HG02884 (cell line): ENCODE data around the gene MTNR1B.

Experiments
- ATAC-seq: cut with Tn5 transposase; IDR thresholded peaks from one replicate; pipeline ENCODE4 v1.9.1; 2021; ENCODE audit warnings: mild to moderate bottlenecking, moderate library complexity; ENCODE audit not compliant: unreplicated experiment

MTNR1B gene

DNA sequence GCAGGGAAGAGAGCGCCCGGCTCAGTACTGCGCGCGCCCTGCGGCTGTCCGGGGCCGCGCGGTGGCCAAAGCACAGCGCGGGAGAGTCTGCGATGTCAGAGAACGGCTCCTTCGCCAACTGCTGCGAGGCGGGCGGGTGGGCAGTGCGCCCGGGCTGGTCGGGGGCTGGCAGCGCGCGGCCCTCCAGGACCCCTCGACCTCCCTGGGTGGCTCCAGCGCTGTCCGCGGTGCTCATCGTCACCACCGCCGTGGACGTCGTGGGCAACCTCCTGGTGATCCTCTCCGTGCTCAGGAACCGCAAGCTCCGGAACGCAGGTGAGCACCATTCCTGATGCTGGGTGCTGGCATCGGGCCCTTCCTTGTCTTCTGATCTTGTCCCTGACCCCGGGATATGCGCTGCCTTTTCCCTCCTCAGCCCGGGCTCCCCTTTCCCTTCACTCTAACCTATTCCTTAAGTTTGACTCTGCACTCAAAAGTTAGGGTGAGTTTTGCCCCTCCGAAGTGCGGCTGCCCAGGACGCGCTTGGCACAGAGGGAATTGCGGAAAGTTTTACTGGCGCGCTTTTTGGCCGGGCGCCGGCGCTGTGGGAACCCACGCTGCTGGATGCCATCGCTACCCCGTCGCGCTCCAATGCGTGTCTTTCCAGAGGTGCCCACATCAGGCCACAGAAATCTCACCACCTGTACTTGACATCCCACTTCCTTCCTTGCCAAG is at the start of gene MTNR1B:
Gene MTNR1B (plus strand): TSS at position 18 of the 714 bp plus-strand sequence. CDS start 75 bp downstream, at position 93.
- ATAC-seq, result no peak

DNA sequence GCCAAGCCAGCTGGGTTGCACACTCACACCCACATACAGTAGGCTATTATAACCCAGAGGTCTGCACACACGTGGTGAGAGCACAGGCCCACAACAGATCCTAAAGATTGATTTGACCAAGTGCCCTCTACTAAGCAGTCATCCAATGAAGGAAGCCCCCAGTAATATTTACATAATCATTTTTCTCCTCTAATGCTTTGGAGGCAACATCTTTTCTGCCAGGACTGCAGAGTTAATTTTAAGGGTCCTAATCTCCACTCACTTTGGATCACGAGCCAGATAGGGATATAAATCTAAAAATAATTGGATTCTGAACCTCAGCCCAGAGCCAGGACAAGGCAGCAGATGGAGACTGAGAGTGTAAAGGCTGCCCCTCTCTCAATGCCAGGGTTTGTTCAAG is 49.1 kb upstream of the MTNR1B start:
- ATAC-seq, result no peak

DNA sequence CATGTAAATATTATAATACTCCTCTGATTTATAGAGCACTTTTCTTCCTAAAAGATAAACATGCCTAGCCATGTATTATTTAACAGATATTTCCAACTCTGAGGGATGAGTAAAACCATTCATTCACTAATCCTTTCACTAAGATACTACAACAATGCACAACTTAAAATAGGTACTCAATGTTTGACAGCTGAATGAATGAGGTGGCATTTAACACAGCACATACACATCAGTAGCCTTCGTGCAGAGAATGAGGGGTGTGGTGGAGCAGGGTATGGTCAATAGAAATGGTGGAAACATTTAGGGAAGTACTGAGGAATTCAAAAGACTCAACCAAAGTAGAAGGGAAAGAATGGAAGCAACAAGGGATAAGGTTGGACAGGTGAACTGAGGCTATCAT is 46.7 kb upstream of the MTNR1B start:
- no peak for ATAC-seq

DNA sequence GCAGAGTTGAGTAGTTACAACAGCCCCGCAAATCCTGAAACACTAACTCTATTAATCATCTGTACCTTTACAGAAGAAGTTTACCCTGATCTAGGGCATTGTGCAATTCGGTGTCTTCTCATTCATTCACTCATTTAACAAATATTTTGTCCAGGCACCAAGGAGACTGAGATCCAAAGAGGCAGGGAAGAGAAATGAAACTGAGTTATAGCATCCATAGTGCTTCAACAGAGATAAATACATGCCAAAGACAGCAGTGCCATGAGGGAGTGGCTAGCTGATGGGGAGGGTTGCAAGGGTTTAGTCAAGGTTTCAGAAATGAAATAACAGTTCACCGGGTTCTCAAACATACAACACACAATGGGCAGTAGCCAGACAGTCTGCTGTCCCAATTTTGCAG is 40.2 kb upstream of the MTNR1B start:
- ATAC-seq, result no peak

DNA sequence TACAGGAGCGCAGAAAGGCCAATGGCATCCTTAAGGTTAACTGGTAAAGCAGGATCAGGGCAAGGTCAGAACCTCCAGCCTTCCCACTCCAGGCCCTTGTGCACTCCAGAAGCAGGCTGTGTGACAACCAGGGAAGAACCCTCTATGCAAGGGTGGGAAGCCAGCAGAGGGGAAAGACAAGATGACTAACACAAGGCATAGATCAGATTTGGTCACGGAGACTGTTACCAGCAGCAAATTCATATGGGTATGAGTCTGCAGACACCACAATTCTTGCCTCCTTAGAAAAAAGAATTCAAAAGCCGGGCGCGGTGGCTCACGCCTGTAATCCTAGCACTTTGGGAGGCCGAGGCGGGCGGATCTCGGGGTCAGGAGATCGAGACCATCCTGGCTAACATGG is 39.8 kb upstream of the MTNR1B start:
- no peak for ATAC-seq

DNA sequence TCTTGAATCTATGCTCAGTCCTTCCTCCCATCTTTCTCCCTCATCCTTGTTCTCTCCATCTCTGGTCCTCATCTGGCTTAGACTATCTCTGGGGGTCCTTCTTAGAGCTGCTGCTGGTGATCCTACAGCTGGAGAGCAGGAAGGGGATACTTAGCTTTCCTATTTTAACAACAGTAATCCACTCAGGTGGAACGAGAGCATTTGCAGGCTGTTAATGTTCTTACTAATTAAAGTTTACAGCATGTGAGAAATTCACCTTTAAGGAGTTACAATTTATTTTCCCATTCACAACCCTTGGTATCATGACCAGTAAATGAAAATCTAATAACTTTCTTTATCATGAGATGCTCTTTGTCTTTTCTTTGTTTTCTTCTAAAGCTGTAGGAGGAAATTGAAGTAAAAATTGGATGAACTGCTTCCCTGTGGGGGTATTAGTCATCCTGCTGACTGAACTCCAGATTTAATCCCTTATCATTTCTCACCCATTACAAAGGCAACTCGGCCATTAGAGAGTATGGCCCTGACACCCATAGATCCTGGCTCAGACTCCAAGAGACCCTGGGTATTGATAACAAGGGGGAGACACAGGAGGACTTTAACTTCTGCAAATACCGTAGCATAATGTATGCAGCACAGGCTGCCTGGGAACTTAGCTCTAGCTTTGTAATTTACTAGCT is 37.6 kb upstream of the MTNR1B start:
- ATAC-seq, result no peak

DNA sequence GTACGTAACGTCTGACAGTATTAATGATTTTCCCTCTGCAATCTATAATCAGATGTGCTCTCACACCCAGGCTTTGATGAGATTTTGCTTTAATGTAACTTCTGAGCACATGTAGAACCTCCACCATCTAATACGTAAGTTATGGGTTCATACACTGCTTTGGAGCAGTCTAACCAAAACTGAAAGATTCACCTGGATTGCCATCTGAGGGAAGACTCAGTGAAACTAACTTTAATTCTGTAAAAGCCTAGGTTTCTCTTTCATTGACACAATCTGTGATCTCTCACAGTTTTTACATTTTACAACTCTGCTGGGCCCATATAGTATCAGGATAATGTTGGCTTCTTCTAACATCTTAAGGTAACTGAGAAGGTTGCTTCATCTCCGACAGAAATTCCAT is 30.1 kb upstream of the MTNR1B start:
- no peak for ATAC-seq

DNA sequence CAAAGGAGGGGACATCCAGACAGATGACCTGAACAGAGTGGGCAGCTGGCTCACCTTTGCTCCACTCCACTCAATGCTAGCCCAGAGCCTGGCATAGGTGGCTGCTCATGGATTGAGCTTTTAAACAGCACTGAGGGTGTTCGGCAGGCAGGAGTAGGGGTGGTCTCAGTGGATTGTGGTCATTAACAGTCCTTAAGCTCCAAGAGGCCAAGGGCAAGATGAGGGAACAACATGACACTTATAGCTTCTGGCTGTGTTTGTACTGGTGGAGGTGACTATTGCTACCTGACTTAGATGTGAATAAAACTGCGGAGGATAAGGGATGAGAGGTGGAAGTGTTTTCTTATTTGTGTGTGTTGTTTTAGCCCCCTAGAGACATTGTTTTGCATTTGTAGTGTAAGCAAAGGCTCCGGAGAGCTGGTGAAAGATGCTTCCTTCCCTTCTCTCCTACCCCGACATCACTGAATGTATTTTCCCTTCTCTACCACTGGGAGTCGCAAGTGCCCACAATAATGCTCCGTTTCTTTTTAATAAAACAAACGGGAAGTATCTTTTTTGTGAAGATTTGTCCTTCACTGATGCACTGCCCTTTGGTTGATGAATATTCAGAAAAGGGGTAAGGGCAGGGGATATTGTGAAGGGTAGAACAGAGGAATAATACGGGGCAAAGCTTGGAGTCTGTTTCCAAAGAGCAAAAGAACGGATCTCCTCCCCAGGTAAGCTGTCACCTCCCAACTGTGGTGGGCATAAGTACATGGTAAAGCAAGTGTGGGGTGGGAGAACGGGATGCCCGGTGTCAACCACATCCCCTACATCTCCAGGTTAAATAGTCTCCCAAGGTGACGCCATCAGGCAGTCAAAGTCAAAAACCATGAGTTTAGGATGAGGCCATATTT is 27.5 kb upstream of the MTNR1B start:
- peak; percentile 79 for ATAC-seq

DNA sequence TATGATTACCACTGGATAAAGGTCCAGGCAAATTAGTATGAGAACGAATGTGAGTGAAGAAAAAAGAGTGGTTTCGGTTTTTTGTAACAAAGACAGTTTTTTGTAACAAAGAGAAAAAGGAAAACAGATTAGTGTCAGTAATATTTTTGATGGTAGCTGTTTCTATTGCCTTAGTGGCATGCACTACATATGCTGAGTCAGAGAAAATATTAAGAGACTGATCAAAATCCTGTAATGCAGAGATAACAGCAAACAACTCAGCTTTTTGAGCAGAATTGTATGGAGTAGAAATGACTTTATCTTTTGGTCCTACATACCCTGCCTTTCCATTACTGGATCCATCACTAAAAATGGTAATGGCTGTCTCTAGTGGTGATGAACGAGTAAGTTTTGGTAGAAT is 22.7 kb upstream of the MTNR1B start:
- no peak for ATAC-seq

DNA sequence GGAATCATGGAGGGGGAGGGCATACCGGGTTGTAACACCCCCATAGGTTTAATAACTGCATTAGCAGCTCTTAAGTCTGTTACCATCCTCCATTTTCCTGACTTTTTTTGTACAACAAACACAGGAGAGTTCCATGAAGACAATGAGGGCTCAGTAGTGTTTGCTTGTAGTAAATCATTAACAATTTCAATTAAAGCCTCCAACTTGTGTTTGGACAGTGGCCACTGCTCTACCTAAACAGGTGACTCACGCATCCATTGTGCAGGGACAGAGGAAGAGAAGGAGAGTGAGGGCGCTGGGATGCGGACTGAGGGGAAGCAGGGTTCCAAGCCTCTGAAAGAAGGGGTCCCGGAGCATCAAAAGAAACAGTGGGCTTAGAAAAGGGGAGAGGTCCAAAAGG is 21.3 kb upstream of the MTNR1B start:
- ATAC-seq, result no peak

DNA sequence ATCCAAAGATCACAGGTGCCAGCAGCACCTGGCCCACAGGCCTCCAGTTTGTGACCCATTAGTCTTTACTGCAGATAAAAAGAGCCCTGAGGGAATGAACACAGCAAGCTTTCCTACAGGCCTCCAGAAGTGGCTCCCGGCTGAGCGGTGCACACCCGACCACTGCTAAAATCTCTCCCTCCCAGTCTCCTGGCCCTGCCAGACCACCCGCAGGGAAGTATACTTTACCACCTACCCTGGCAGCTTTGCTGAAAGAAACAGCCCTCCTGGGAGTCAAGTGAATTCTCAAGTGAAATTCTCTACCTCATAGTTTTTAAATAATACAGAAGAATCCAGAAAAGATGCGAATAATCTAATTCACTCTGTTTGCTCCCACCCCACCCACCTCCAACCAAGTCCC is 15.4 kb upstream of the MTNR1B start:
- ATAC-seq, result no peak

DNA sequence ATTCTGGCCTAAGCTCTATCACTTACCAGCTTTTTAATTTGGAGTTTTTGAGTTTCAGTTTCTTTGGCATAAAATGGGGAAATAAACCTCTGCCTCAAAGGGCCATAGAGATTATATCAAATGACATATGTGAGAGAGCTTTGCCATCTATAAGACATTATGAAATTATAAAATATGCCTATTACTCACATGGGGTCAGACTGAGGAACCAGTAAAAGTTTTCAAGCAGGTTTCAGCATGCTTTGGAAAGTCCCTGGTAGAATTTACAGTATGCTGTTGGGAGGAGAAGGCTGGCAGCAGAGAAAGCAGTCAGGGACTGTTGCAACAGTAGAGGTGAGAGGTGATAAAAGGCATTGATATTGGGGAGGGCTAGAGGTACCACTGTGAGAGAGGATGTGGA is 13.6 kb upstream of the MTNR1B start:
- no peak for ATAC-seq

DNA sequence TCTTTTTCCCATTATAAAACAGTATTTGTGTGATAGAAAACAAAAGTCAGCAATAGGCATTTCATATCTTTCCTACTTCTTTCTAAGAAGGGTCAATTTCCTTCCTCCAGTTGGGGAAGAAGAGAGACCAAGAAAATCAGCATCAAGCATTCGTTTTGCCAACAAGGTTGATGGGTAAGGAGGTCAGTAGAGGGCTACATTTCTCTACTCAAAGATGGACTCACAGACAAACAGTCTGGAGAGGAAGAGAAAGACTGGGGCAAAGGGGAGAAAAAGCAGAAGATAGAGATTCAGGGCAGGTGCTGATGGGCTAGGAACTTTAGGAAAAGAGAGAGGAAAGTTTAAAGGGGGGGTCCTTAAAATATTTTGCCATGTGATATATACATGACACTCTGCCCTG is 8.6 kb upstream of the MTNR1B start:
- no peak for ATAC-seq

DNA sequence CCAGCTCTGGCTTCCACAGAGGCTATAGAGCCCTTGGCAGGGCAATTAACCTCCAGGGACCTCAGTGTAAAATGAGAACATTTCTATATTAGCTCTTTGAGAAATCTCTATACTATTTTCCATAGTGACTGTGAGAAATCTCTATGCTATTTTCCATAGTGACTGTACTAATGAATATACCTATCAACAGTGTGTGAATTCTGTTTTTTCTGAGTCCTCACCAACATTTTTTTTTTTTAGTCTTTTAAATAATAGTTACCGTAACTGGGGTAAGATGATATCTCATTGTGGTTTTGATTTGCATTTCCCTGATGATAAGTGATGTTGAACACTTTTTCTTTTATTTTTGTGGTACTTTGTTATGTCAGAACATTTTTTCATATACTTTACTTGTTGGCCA is 7.0 kb upstream of the MTNR1B start:
- no peak for ATAC-seq

DNA sequence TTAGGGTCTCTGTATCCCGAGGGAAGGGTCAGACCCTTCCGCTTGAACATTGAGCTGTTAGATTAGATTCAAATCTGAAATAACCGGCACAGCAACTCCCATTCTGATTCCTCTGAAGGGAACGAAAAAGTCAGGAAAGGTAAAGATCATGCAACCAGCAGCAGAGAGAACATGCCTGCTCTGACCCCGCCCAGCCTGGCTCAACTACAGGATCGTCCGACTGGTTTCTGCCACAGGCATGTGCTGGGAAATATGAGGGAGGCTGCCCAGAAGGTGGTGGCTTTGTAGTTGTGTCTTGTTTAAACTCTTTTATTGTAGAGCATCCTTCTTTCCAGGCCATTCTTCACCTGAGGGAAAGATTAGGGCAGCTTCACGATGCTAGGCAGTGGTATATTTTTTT is 5.0 kb upstream of the MTNR1B start:
- ATAC-seq, result no peak

DNA sequence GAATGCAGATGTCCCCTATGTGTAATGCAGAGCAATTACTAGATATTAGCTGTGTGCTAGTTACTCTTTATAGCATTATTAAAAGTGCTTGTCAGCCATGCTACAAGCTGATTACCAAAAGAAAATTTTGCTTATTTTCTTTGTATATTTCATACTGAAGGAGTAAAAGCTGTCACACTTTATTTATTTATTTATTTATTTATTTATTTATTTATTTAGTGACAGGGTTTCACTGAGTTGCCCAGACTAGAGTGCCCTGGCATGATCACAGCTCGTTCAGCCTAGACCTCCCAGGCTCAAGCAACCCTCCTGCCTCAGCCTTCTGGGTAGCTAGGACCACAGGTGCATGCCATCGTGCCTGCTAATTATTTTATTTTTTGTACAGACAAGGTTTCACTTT is 4.3 kb upstream of the MTNR1B start:
- ATAC-seq, result no peak

DNA sequence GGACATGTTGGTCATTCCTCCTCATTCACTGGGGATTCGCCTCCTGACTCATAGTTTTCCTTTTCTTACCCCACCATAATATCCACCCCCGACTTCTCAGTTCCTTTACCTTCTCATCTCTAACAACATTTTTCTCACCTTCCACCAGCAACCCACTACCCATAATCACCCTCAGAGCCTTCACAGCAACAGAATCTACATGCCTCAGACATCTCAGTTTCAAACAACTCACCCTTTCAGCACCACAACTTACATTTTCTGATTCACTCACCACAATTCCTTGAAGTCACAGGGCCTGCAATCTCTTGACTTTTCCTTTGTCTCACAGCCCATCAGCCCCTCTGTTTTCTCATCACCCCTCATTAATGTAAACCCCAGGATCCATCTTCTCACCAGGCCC is 2.3 kb upstream of the MTNR1B start:
- no peak for ATAC-seq

DNA sequence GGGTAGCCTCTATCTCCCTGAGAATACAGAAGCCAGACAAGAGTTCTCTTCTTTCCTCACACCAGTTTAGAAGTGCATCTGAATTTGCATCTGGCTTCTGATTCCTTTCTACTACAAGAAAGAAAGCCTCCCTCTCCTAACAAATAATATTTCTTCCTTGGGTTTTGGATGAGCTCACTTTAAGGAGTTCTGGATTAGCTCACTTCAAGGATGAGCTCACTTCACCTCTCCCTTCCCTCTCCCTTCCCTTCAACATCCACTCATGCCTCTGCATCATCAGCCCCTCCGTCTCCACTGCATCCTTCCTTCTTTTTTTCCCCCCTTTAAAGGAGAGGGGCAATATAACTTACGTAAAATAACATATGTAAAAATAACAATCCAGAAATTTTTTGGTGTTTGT is 1.6 kb upstream of the MTNR1B start:
- no peak for ATAC-seq

DNA sequence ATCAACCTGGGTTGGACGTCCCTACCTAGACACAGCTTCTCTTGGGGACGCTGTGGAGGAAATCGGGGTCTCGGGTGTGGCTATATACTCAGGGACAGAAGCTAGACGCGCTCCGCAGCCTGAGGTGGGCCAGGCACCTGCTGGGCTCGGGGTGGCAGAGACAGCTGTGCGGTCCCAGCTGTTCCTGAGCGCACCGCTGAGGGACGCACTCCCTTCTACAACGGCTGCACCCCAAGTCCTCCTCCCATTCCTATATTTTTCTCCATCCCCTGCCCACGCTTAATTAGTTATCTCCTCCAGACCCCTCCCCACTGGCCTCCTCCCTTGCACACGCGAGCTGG is 188 bp upstream of the MTNR1B start:
- no peak for ATAC-seq

DNA sequence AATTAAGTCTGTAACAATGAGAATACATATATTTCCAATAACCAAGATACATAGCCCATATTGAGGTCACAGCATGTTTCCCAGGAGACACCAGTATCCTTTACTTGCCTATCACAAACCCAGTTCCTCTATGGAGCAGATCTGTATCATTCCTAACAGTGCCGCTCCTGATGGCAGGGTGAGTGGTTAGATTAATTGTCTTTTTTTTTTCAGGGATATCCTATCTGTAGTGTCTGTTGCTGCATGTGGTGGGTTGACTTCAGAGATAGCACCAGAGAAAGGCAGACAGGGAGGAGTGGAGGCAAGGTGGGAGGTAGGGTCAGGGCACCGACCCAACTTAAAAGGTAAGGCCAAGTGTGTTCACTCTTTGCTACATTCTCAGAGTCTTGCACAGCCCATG is 2.8 kb downstream of the MTNR1B start:
- no peak for ATAC-seq

DNA sequence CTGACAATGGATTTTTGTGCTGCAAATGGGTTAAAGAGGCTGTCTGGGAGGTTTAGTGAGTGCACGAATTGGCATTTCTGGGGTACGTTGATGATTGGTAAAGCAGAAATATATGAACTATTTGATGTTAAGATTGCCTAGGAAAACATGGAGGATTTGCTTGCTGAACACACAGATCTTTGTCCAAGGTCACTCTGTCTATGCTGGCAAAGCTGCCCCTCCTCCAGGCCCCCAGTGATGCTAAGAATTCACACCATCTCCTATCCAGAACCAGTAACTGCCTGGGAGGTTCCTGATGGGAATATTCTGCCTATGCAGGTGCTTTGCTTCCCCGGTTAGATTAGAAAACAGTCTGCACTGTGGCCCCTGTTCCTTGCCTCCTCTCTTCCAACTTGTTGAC is 5.8 kb downstream of the MTNR1B start:
- ATAC-seq, result no peak

DNA sequence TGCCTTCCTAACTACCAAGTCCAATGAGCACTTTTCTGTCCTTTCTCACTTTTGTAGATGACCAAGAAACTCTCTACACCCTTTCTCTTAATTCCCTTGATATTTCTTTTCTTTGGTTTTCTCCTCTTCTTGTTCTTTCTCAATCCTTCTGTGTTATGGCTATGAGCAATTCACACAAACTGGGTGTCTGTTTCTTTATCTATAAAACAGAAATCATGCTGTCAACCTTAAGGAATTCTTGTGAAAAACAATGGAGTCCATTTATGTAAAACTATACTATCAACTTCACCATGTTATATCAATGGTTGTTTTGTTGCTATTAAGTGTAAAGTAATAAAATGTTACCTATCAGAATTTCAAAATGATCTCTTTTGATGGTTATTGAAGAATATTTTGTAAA is 7.2 kb downstream of the MTNR1B start:
- ATAC-seq, result no peak
